ENCODE measurements around the gene ATP10B. TPM values are rescaled to one million over a fixed set of nuclear protein-coding genes. Genes with fewer than 3 reads are reported as not detected.

Gene ATP10B
- total and polyA plus RNA-seq, 10 of the 15 experiments (the other 5 are each of a cell fraction or from before 2014, with no cell fraction given): not detected

DNA sequence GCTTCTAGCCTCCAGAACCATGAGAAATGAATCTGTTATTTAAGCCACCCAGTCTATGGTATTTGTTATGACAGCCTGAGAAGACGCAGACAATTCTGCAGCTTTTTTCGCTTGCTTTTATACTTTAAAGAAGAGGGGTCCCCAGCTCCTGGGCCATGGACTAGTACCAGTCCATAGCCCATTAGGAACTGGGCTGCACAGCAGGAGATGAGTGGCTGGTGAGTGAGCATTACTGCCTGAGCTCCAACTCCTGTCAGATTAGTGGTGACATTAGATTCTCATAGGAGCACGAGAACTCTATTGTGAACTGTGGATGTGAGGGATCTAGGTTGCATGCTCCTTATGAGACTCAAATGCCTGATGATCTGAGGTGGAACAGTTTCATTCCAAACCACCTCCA, 278.7 kb downstream of the ATP10B start:
- H3K9ac ChIP-seq (ENCODE audit: control insufficient read depth, insufficient read depth, low read length): no peak overlapping the region
- 67% methylated on average over 3 of the region's 3 CpGs for WGBS (ENCODE audit: insufficient coverage, insufficient replicate concordance, low lambda C conversion rate, missing lambda C conversion rate)
- RAD21 ChIA-PET (ENCODE audit: unreplicated experiment): no interaction called here
- H3K4me3 ChIP-seq: no peak overlapping the region
- no peak overlapping the region for H3K27ac ChIP-seq (ENCODE audit: control insufficient read depth, insufficient read depth)
- in situ Hi-C loops (cut with MboI) (no loop called here), intact Hi-C loops (cut with micrococcal nuclease; ENCODE audit: unreplicated experiment) (no loop called here)
- CTCF ChIA-PET: interaction anchor here (1.0 kb wide), 1 partner anchor 135 kb away, joined by 6 read pairs; no protein-coding TSS in a partner anchor
- H3K9me3 ChIP-seq (replicated peaks; ENCODE audit: control insufficient read depth, insufficient read depth, low read length): no peaks in the 10 kb centered on the region; the same call in 2 of the 3 replicates
- ATAC-seq (no peak), DNase-seq (ENCODE audit: low read depth, low spot score) (no peak), FAIRE-seq (no peak)
- no peaks in the 10 kb centered on the region for H4K20me1 ChIP-seq (ENCODE audit: control insufficient read depth, insufficient read depth)
- no peaks in the 10 kb centered on the region for H3K4me1 ChIP-seq (ENCODE audit: control insufficient read depth, insufficient read depth, low read length)
- no peak overlapping the region for H3K4me2 ChIP-seq (ENCODE audit: control insufficient read depth, insufficient read depth)
- no peaks in the 10 kb centered on the region for H3K79me2 ChIP-seq (ENCODE audit: control insufficient read depth, insufficient read depth, low read length)
- POLR2A ChIA-PET: no interaction called here
- no peak overlapping the region for H2AFZ ChIP-seq (ENCODE audit: control insufficient read depth, low read depth, low read length)
- no peaks in the 10 kb centered on the region for H3K36me3 ChIP-seq (ENCODE audit: control insufficient read depth in 2 of 2, insufficient read depth in 2 of 2, low read length in 1 of 2)
- SMC1A ChIA-PET (ENCODE audit: uncharacterized antibody, unreplicated experiment): no interaction called here
- no peak for TF ChIP-seq TCF12 (IDR thresholded peaks at IDR 0.05; ENCODE audit: low read depth, low read length)
- no peak for TF ChIP-seq PAX8 (IDR thresholded peaks at IDR 0.05)
- no peak for TF ChIP-seq ZBTB33 (IDR thresholded peaks at IDR 0.05)
- TF ChIP-seq, protein P1, sequence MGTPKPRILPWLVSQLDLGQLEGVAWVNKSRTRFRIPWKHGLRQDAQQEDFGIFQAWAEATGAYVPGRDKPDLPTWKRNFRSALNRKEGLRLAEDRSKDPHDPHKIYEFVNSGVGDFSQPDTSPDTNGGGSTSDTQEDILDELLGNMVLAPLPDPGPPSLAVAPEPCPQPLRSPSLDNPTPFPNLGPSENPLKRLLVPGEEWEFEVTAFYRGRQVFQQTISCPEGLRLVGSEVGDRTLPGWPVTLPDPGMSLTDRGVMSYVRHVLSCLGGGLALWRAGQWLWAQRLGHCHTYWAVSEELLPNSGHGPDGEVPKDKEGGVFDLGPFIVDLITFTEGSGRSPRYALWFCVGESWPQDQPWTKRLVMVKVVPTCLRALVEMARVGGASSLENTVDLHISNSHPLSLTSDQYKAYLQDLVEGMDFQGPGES (IDR thresholded peaks at IDR 0.05): no peak
- TF ChIP-seq, protein P2, sequence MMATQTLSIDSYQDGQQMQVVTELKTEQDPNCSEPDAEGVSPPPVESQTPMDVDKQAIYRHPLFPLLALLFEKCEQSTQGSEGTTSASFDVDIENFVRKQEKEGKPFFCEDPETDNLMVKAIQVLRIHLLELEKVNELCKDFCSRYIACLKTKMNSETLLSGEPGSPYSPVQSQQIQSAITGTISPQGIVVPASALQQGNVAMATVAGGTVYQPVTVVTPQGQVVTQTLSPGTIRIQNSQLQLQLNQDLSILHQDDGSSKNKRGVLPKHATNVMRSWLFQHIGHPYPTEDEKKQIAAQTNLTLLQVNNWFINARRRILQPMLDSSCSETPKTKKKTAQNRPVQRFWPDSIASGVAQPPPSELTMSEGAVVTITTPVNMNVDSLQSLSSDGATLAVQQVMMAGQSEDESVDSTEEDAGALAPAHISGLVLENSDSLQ (IDR thresholded peaks at IDR 0.05): no peak
- TF ChIP-seq RAD21 (IDR thresholded peaks at IDR 0.05; ENCODE audit: insufficient read depth, low read depth, low read length): no peak
- TF ChIP-seq EED (IDR thresholded peaks at IDR 0.05; ENCODE audit: low read depth): no peak
- TF ChIP-seq NFYB (IDR thresholded peaks at IDR 0.05; ENCODE audit: insufficient read depth, low read depth, low read length): no peak
- no peak for TF ChIP-seq CBX3 (IDR thresholded peaks at IDR 0.05; ENCODE audit: borderline replicate concordance, low read depth)
- no peak for TF ChIP-seq CREB1 (IDR thresholded peaks at IDR 0.05; ENCODE audit: low read depth)
- TF ChIP-seq SKIL (IDR thresholded peaks at IDR 0.05; ENCODE audit: low read depth, poor library complexity, severe bottlenecking): no peak
- TF ChIP-seq POLR2AphosphoS5 (IDR thresholded peaks at IDR 0.05; ENCODE audit: low read length): no peak
- TF ChIP-seq SMC3 (IDR thresholded peaks at IDR 0.05; ENCODE audit: borderline replicate concordance, low read length): no peak
- TF ChIP-seq, protein P3, sequence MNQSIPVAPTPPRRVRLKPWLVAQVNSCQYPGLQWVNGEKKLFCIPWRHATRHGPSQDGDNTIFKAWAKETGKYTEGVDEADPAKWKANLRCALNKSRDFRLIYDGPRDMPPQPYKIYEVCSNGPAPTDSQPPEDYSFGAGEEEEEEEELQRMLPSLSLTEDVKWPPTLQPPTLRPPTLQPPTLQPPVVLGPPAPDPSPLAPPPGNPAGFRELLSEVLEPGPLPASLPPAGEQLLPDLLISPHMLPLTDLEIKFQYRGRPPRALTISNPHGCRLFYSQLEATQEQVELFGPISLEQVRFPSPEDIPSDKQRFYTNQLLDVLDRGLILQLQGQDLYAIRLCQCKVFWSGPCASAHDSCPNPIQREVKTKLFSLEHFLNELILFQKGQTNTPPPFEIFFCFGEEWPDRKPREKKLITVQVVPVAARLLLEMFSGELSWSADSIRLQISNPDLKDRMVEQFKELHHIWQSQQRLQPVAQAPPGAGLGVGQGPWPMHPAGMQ (IDR thresholded peaks at IDR 0.05; ENCODE audit: borderline replicate concordance): no peak
- TF ChIP-seq, protein P4, sequence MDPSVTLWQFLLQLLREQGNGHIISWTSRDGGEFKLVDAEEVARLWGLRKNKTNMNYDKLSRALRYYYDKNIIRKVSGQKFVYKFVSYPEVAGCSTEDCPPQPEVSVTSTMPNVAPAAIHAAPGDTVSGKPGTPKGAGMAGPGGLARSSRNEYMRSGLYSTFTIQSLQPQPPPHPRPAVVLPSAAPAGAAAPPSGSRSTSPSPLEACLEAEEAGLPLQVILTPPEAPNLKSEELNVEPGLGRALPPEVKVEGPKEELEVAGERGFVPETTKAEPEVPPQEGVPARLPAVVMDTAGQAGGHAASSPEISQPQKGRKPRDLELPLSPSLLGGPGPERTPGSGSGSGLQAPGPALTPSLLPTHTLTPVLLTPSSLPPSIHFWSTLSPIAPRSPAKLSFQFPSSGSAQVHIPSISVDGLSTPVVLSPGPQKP (IDR thresholded peaks at IDR 0.05; ENCODE audit: low read depth, low read length): no peak
- BruUV-seq (replicated peaks): no TSS peak
- H3K27me3 ChIP-seq (replicated peaks in 1 of 2; ENCODE audit: control insufficient read depth in 2 of 2, insufficient read depth in 2 of 2, low read length in 1 of 2): no peaks in the 10 kb centered on the region

Measured in GM12878 (cell line).